ENCODE results near the gene TBC1D5. TPM values are rescaled to one million over a fixed set of nuclear protein-coding genes. Genes with fewer than 3 reads are reported as not detected.

The TBC1D5 gene
- total RNA-seq, 1 experiment from 2014 or later, result 26.1 TPM

GRCh38 chr3:17137321-17137826 lies 605.1 kb downstream of the TBC1D5 start:
- Mint-ChIP-seq H3K27ac (no peak overlapping the region), H3K9me3 (peaks cover 21% of the 10 kb centered on the region), H3K36me3 (no peaks in the 10 kb centered on the region), H3K27me3 (ENCODE audit: low read depth) (peaks cover 4% of the 10 kb centered on the region; the same call in 1 of the 2 replicates), H3K4me1 (peaks cover 8% of the 10 kb centered on the region), H3K4me3 (no peak overlapping the region)
- DNase-seq (ENCODE audit: low spot score) (no peak), ATAC-seq (no peak)
- TF ChIP-seq ATF3 (CRISPR knock-in tag; conservative IDR thresholded peaks at IDR 0.05) (no peak), MXD4 (CRISPR knock-in tag; IDR thresholded peaks at IDR 0.05; ENCODE audit: borderline replicate concordance) (no peak), CBFB (CRISPR knock-in tag; IDR thresholded peaks at IDR 0.05; ENCODE audit: low read depth) (no peak), ZNF425 (CRISPR knock-in tag; conservative IDR thresholded peaks at IDR 0.05) (no peak)
- ChIA-PET POLR2A (no interaction called here), CTCF (no interaction called here)

GRCh38 chr3:17136136-17136721 lies 606.2 kb downstream of the TBC1D5 start:
- DNase-seq (ENCODE audit: low spot score) (no peak), ATAC-seq (no peak)
- H3K27ac Mint-ChIP-seq, result no peak overlapping the region
- peaks cover 21% of the 10 kb centered on the region for H3K9me3 Mint-ChIP-seq
- TF ChIP-seq MAX (CRISPR knock-in tag; IDR thresholded peaks at IDR 0.05) (no peak), USF1 (CRISPR knock-in tag; IDR thresholded peaks at IDR 0.05) (no peak), ZNF263 (CRISPR knock-in tag; IDR thresholded peaks at IDR 0.05; ENCODE audit: low read depth) (no peak), NR2C2 (CRISPR knock-in tag; IDR thresholded peaks at IDR 0.05) (no peak), ZBTB21 (CRISPR knock-in tag; IDR thresholded peaks at IDR 0.05; ENCODE audit: borderline replicate concordance) (no peak), PRRX2 (CRISPR knock-in tag; IDR thresholded peaks at IDR 0.05) (no peak), ATF3 (CRISPR knock-in tag; conservative IDR thresholded peaks at IDR 0.05) (no peak), ZNF138 (CRISPR knock-in tag; conservative IDR thresholded peaks at IDR 0.05) (no peak), E2F1 (CRISPR knock-in tag; IDR thresholded peaks at IDR 0.05) (no peak), ZNF423 (CRISPR knock-in tag; IDR thresholded peaks at IDR 0.05) (no peak), OVOL2 (CRISPR knock-in tag; IDR thresholded peaks at IDR 0.05; ENCODE audit: borderline replicate concordance) (no peak), MYBL2 (CRISPR knock-in tag; IDR thresholded peaks at IDR 0.05) (no peak), SP1 (CRISPR knock-in tag; conservative IDR thresholded peaks at IDR 0.05) (no peak), CBFB (CRISPR knock-in tag; IDR thresholded peaks at IDR 0.05; ENCODE audit: low read depth) (no peak), ZNF416 (CRISPR knock-in tag; IDR thresholded peaks at IDR 0.05) (no peak), ARID4B (CRISPR knock-in tag; IDR thresholded peaks at IDR 0.05; ENCODE audit: borderline replicate concordance) (no peak), PREB (CRISPR knock-in tag; IDR thresholded peaks at IDR 0.05; ENCODE audit: borderline replicate concordance) (no peak)
- POLR2A ChIA-PET, result no interaction called here
- H3K27me3 Mint-ChIP-seq (ENCODE audit: low read depth), result peaks cover 4% of the 10 kb centered on the region; the same call in 1 of the 2 replicates
- CTCF ChIA-PET, result no interaction called here
- peaks cover 8% of the 10 kb centered on the region for H3K4me1 Mint-ChIP-seq
- H3K4me3 Mint-ChIP-seq, result no peak overlapping the region
- H3K36me3 Mint-ChIP-seq, result no peaks in the 10 kb centered on the region

Data from WTC11 (cell line).